IPS DF 4.7 (cell line): Measurements from ENCODE around the gene SLC4A3.
"Not testable (repeated sequence)": the region's sequence is repeated elsewhere in the genome, so short reads cannot be mapped to it uniquely, and the experiment has no call there.

ENCODE experiments used
- DNase-seq: peaks from one replicate; pipeline ENCODE4 v3.0.0-alpha.2; 2013; ENCODE audit warnings: low spot score; ENCODE audit errors: extremely low read depth

Gene SLC4A3

GRCh38 chr2:219675221-219675620 lies 47.8 kb downstream of the SLC4A3 start:
- no peak for DNase-seq

- no peak for DNase-seq
Observed at GRCh38 chr2:219676586-219676985, 49.2 kb downstream of the SLC4A3 start.

GRCh38 chr2:219679041-219679440 lies 51.6 kb downstream of the SLC4A3 start:
- no peak for DNase-seq

GRCh38 chr2:219679571-219679970 lies 52.1 kb downstream of the SLC4A3 start:
- no peak for DNase-seq

- DNase-seq, result no peak
Observed at GRCh38 chr2:219680958-219681693, 53.7 kb downstream of the SLC4A3 start.

GRCh38 chr2:219681694-219682300 lies 54.4 kb downstream of the SLC4A3 start:
- DNase-seq, result no peak

GRCh38 chr2:219683474-219683873 lies 56.0 kb downstream of the SLC4A3 start:
- not testable (repeated sequence) for DNase-seq

- peak; percentile 62 for DNase-seq
Observed at GRCh38 chr2:219684721-219685689, 57.6 kb downstream of the SLC4A3 start.

- no peak for DNase-seq
Observed at GRCh38 chr2:219687272-219687671, 59.8 kb downstream of the SLC4A3 start.

- no peak for DNase-seq
Observed at GRCh38 chr2:219687882-219688559, 60.6 kb downstream of the SLC4A3 start.

GRCh38 chr2:219688560-219689445 lies 61.4 kb downstream of the SLC4A3 start:
- no peak for DNase-seq

GRCh38 chr2:219689676-219690628 lies 62.5 kb downstream of the SLC4A3 start:
- no peak for DNase-seq

GRCh38 chr2:219691571-219691970 lies 64.1 kb downstream of the SLC4A3 start:
- no peak for DNase-seq
